T-cell (primary cell): ENCODE measurements around the gene AP1AR. TPM values are rescaled to one million over a fixed set of nuclear protein-coding genes. Genes with fewer than 3 reads are reported as not detected.
"Not testable (repeated sequence)": the region's sequence is repeated elsewhere in the genome, so short reads cannot be mapped to it uniquely, and the experiment has no call there.

ENCODE experiments used
- ATAC-seq, 4 experiments: fragments of 200-7000 bp in 3 of 4; fragments of 150-1000 bp in 1 of 4; cut with Tn5 transposase; replicated peaks in 1 of 4; 1 replicate in 3 of 4; 2 replicates in 1 of 4; pipeline ENCODE4 v1.10.0; 2021; ENCODE audit warnings: moderate library complexity in 3 of 4, mild to moderate bottlenecking in 2 of 4, moderate number of reproducible peaks in 1 of 4
- CTCF ChIA-PET, 2 donors: fragments of 300-600 bp; sonication (Branson Sonifier 250); formaldehyde crosslinking; loops; one replicate each; lab custom pipeline; 2022; ENCODE audit warnings: antibody characterized with exemption in 2 of 2; lab: Charles Lee
- POLR2A ChIA-PET, 2 donors: fragments of 300-600 bp; sonication (Branson Sonifier 250); formaldehyde crosslinking; loops; one replicate each; lab custom pipeline; 2022; ENCODE audit warnings: antibody characterized with exemption in 2 of 2; lab: Charles Lee
- DNase-seq, 35 experiments: peaks; one replicate each; pipeline versions ENCODE4 v3.0.0 to v3.0.0-alpha.2; 2013 to 2023
- H3K27ac ChIP-seq: one replicate; pipeline ENCODE4 v1.5.1; 2013; ENCODE audit warnings: low read length
- H3K27me3 ChIP-seq, 2 experiments: replicated peaks in 1 of 2; 1 replicate in 1 of 2; 2 replicates in 1 of 2; pipeline versions ENCODE4 v1.6.1 to v1.7.0; 2013; ENCODE audit warnings: low read length in 1 of 2, mixed read lengths in 1 of 2; ENCODE audit not compliant: control insufficient read depth in 2 of 2, insufficient read depth in 2 of 2; ENCODE audit errors: extremely low read depth in 1 of 2
- H3K36me3 ChIP-seq, 2 donors: 1 replicate in 1 of 2; 2 replicates in 1 of 2; pipeline versions ENCODE4 v1.6.1 to v1.7.0; 2013; ENCODE audit warnings: low read length in 1 of 2; ENCODE audit not compliant: control insufficient read depth in 2 of 2, insufficient read depth in 1 of 2; ENCODE audit errors: extremely low read depth in 1 of 2
- H3K4me1 ChIP-seq, 2 experiments: 1 replicate in 1 of 2; 2 replicates in 1 of 2; pipeline versions ENCODE4 v1.6.1 to v1.7.0; 2013; ENCODE audit warnings: low read length in 2 of 2, mixed read lengths in 1 of 2; ENCODE audit not compliant: insufficient read depth in 2 of 2, control insufficient read depth in 1 of 2; ENCODE audit errors: extremely low read depth in 1 of 2
- H3K4me3 ChIP-seq, 2 donors: 1 replicate in 1 of 2; 2 replicates in 1 of 2; pipeline versions ENCODE4 v1.5.1 to v1.7.0; 2013; ENCODE audit warnings: mild to moderate bottlenecking in 2 of 2, low read length in 1 of 2, moderate library complexity in 1 of 2; ENCODE audit not compliant: control insufficient read depth in 1 of 2; ENCODE audit errors: extremely low read depth in 1 of 2
- H3K9me3 ChIP-seq: 2 replicates; pipeline ENCODE4 v1.7.0; 2013
- H3K27ac Mint-ChIP-seq, 2 donors: one replicate each; pipeline ENCODE4 v1.8.0; 2020 to 2021; ENCODE audit warnings: mild to moderate bottlenecking in 2 of 2, mixed read lengths in 2 of 2
- H3K27me3 Mint-ChIP-seq, 2 donors: one replicate each; pipeline ENCODE4 v1.8.0; 2021 to 2022; ENCODE audit warnings: mixed read lengths in 2 of 2
- H3K36me3 Mint-ChIP-seq: one replicate; pipeline ENCODE4 v1.8.0; 2021; ENCODE audit warnings: mixed read lengths
- H3K4me1 Mint-ChIP-seq, 3 donors: one replicate each; pipeline ENCODE4 v1.8.0; 2020 to 2022; ENCODE audit warnings: mixed read lengths in 3 of 3, mild to moderate bottlenecking in 1 of 3
- H3K4me3 Mint-ChIP-seq, 3 donors: one replicate each; pipeline ENCODE4 v1.8.0; 2020 to 2022; ENCODE audit warnings: mild to moderate bottlenecking in 3 of 3, mixed read lengths in 3 of 3, moderate library complexity in 3 of 3
- H3K9me3 Mint-ChIP-seq, 3 donors: one replicate each; pipeline ENCODE4 v1.8.0; 2020 to 2022; ENCODE audit warnings: mixed read lengths in 3 of 3
- WGBS: methylation state at CpG from one replicate; pipeline ENCODE4 v1.1.5; 2013; ENCODE audit warnings: missing lambda C conversion rate; ENCODE audit not compliant: insufficient coverage; 5-methylcytosine and 5-hydroxymethylcytosine counted together
- total RNA-seq, 35 experiments: library from RNA in 6 of 35; stranded (reverse) in 6 of 35; fragments of 120-200 nt in 1 of 35; gene quantifications; one replicate each; pipeline versions ENCODE4 v1.2.1 to v1.2.4 and lab custom pipeline; 2013 to 2026

Gene AP1AR
- total RNA-seq, 5 donors from 2014 or later (not counting 1 experiment from before 2014, with no cell fraction given), result 13.9 to 21.4 (median 20.3) TPM

GRCh38 chr4:112203593-112203992 is 28.0 kb upstream of the AP1AR start:
- H3K9me3 Mint-ChIP-seq, result no peaks in the 10 kb centered on the region
- H3K36me3 Mint-ChIP-seq, result no peaks in the 10 kb centered on the region
- Histone ChIP-seq H3K36me3 (no peaks in the 10 kb centered on the region), H3K27me3 (no peaks in the 10 kb centered on the region), H3K4me3 (no peak overlapping the region), H3K4me1 (no peaks in the 10 kb centered on the region), H3K27ac (no peak overlapping the region), H3K9me3 (no peaks in the 10 kb centered on the region)
- POLR2A ChIA-PET, result interaction anchor here in 1 of 2 donors (0.6 kb wide), 1 partner anchor 314 kb away, joined by 4 read pairs; no protein-coding TSS in a partner anchor
- WGBS, result no CpG with 5 or more reads among the region's 1 CpG
- no peak for ATAC-seq
- no peaks in the 10 kb centered on the region for H3K4me1 Mint-ChIP-seq
- H3K27me3 Mint-ChIP-seq, result no peaks in the 10 kb centered on the region
- CTCF ChIA-PET, result interaction anchor here in 1 of 2 donors (1.0 kb wide), 1 partner anchor 94 kb away, joined by 3 read pairs; no protein-coding TSS in a partner anchor
- no peak overlapping the region for H3K27ac Mint-ChIP-seq
- DNase-seq, result no peak
- H3K4me3 Mint-ChIP-seq, result no peak overlapping the region

- H3K27me3 Mint-ChIP-seq, result no peaks in the 10 kb centered on the region
- Histone ChIP-seq H3K4me3 (no peak overlapping the region), H3K27ac (no peak overlapping the region), H3K36me3 (no peaks in the 10 kb centered on the region), H3K4me1 (no peaks in the 10 kb centered on the region), H3K9me3 (no peaks in the 10 kb centered on the region), H3K27me3 (no peaks in the 10 kb centered on the region)
- DNase-seq (no peak), ATAC-seq (no peak)
- ChIA-PET CTCF (no interaction called here), POLR2A (no interaction called here)
- no peak overlapping the region for H3K27ac Mint-ChIP-seq
- no peaks in the 10 kb centered on the region for H3K9me3 Mint-ChIP-seq
- no peaks in the 10 kb centered on the region for H3K4me1 Mint-ChIP-seq
- no peak overlapping the region for H3K4me3 Mint-ChIP-seq
- no CpG with 5 or more reads among the region's 2 CpGs for WGBS
- H3K36me3 Mint-ChIP-seq, result no peaks in the 10 kb centered on the region
Observed at GRCh38 chr4:112206431-112206830, 25.2 kb upstream of the AP1AR start.

- 89% methylated on average over 3 of the region's 7 CpGs for WGBS
- not testable (repeated sequence) for H3K9me3 Mint-ChIP-seq, ATAC-seq
Observed at GRCh38 chr4:112208137-112209095, 23.2 kb upstream of the AP1AR start.

GRCh38 chr4:112210777-112211176 is 20.8 kb upstream of the AP1AR start:
- H3K36me3 ChIP-seq, result no peaks in the 10 kb centered on the region
- no peaks in the 10 kb centered on the region for H3K27me3 Mint-ChIP-seq
- H3K27ac ChIP-seq, result no peak overlapping the region
- no peak overlapping the region for H3K27ac Mint-ChIP-seq
- no peaks in the 10 kb centered on the region for H3K9me3 ChIP-seq
- H3K27me3 ChIP-seq, result no peaks in the 10 kb centered on the region
- H3K4me3 ChIP-seq, result no peak overlapping the region
- H3K4me1 ChIP-seq, result no peaks in the 10 kb centered on the region
- no peak for ATAC-seq
- no CpG with 5 or more reads among the region's 1 CpG for WGBS
- H3K9me3 Mint-ChIP-seq, result no peaks in the 10 kb centered on the region
- no peak for DNase-seq
- ChIA-PET CTCF (interaction anchor here in 1 of 2 donors (0.7 kb wide), 1 partner anchor 105 kb away, joined by 7 read pairs; no protein-coding TSS in a partner anchor), POLR2A (interaction anchor here in 1 of 2 donors (0.6 kb wide), 1 partner anchor 10 kb away, joined by 3 read pairs; no protein-coding TSS in a partner anchor)
- H3K4me1 Mint-ChIP-seq, result peaks cover 0 to 7% (median 3%) of the 10 kb centered on the region in 3 donors
- no peak overlapping the region for H3K4me3 Mint-ChIP-seq
- H3K36me3 Mint-ChIP-seq, result no peaks in the 10 kb centered on the region

More at GRCh38 chr4:112208137-112209095, 23.2 kb upstream of the AP1AR start:
- H3K36me3 Mint-ChIP-seq, H3K4me1 Mint-ChIP-seq, H3K4me3 Mint-ChIP-seq, H3K27ac Mint-ChIP-seq, H3K27ac ChIP-seq, H3K9me3 ChIP-seq, H3K4me3 ChIP-seq, H3K27me3 ChIP-seq, DNase-seq, H3K4me1 ChIP-seq, H3K36me3 ChIP-seq, POLR2A ChIA-PET, H3K27me3 Mint-ChIP-seq: not testable (repeated sequence)
- CTCF ChIA-PET, result interaction anchor here in 1 of 2 donors (0.8 kb wide), 1 partner anchor 35 kb away, joined by 3 read pairs; no protein-coding TSS in a partner anchor

GRCh38 chr4:112213091-112213490 is 18.5 kb upstream of the AP1AR start:
- no peak overlapping the region for H3K4me3 Mint-ChIP-seq
- CTCF ChIA-PET, result interaction anchor here (0.9 to 2.6 kb wide), 7 partner anchors 19 to 113 kb away, joined by 3 to 8 read pairs (median 3); no protein-coding TSS in a partner anchor

GRCh38 chr4:112213856-112214255 is 17.7 kb upstream of the AP1AR start:
- Mint-ChIP-seq H3K27ac (no peak overlapping the region), H3K27me3 (no peaks in the 10 kb centered on the region), H3K4me1 (peaks cover 0 to 7% (median 3%) of the 10 kb centered on the region in 3 donors), H3K4me3 (no peak overlapping the region), H3K36me3 (no peaks in the 10 kb centered on the region), H3K9me3 (no peaks in the 10 kb centered on the region)
- Histone ChIP-seq H3K9me3 (no peaks in the 10 kb centered on the region), H3K27me3 (no peaks in the 10 kb centered on the region), H3K4me1 (no peaks in the 10 kb centered on the region), H3K4me3 (no peak overlapping the region), H3K36me3 (no peaks in the 10 kb centered on the region), H3K27ac (no peak overlapping the region)
- no CpG with 5 or more reads among the region's 3 CpGs for WGBS
- DNase-seq (no peak), ATAC-seq (no peak)
- ChIA-PET CTCF (interaction anchor here (0.7 to 2.6 kb wide), 14 partner anchors 12 to 393 kb away, joined by 3 to 10 read pairs (median 3); no protein-coding TSS in a partner anchor), POLR2A (interaction anchor here in 1 of 2 donors (0.9 kb wide), 1 partner anchor 21 kb away, joined by 9 read pairs; no protein-coding TSS in a partner anchor)

More at GRCh38 chr4:112213091-112213490, 18.5 kb upstream of the AP1AR start:
- Mint-ChIP-seq H3K27ac (no peak overlapping the region), H3K9me3 (no peaks in the 10 kb centered on the region), H3K4me1 (peaks cover 0 to 7% (median 3%) of the 10 kb centered on the region in 3 donors), H3K27me3 (no peaks in the 10 kb centered on the region), H3K36me3 (no peaks in the 10 kb centered on the region)
- no peak for ATAC-seq
- POLR2A ChIA-PET, result no interaction called here
- Histone ChIP-seq H3K36me3 (no peaks in the 10 kb centered on the region), H3K4me3 (no peak overlapping the region), H3K27ac (no peak overlapping the region), H3K4me1 (no peaks in the 10 kb centered on the region), H3K27me3 (no peaks in the 10 kb centered on the region), H3K9me3 (no peaks in the 10 kb centered on the region)
- no peak for DNase-seq
- 100% methylated on average over 1 of the region's 2 CpGs for WGBS
